A673 (cell line): Measurements from ENCODE around the gene ESPL1. TPM values are rescaled to one million over a fixed set of nuclear protein-coding genes. Genes with fewer than 3 reads are reported as not detected.

ENCODE experiments used
- BruUV-seq: library from RNA; stranded (reverse); fragments of 400-500 nt; replicated peaks from 2 replicates; lab custom pipeline; 2021; lab: Mats Ljungman, UMichigan
- CTCF ChIA-PET: fragments of 300-600 bp; sonication (Branson Sonifier 250); formaldehyde crosslinking; loops from one replicate; lab custom pipeline; 2022; ENCODE audit warnings: antibody characterized with exemption; lab: Charles Lee
- POLR2A ChIA-PET: fragments of 300-600 bp; sonication (Branson Sonifier 250); formaldehyde crosslinking; loops from one replicate; lab custom pipeline; 2022; ENCODE audit warnings: antibody characterized with exemption; ENCODE audit not compliant: low non-redundant PET; lab: Charles Lee
- DNase-seq: peaks from one replicate; pipeline ENCODE4 v3.0.0-alpha.2; 2015; ENCODE audit warnings: low spot score
- H3K27ac ChIP-seq: fragments of 200-600 bp; sonication (generic); 2 replicates; pipeline ENCODE4 v1.5.1; 2016; ENCODE audit warnings: mixed run types, low read depth, mild to moderate bottlenecking, mixed read lengths, antibody characterized with exemption, low read length; ENCODE audit not compliant: poor library complexity, severe bottlenecking
- H3K27me3 ChIP-seq: fragments of 200-600 bp; sonication (generic); replicated peaks from 2 replicates; pipeline ENCODE4 v1.6.1; 2017; ENCODE audit warnings: mixed run types, low read depth, mild to moderate bottlenecking, mixed read lengths, antibody characterized with exemption, low read length; ENCODE audit not compliant: insufficient read depth, poor library complexity
- H3K36me3 ChIP-seq: fragments of 200-600 bp; sonication (generic); 2 replicates; pipeline ENCODE4 v1.6.1; 2016; ENCODE audit warnings: mixed run types, mild to moderate bottlenecking, mixed read lengths, antibody characterized with exemption, low read length; ENCODE audit not compliant: insufficient read depth, poor library complexity, severe bottlenecking
- H3K4me1 ChIP-seq: fragments of 200-600 bp; sonication (generic); 2 replicates; pipeline ENCODE4 v1.6.1; 2017; ENCODE audit warnings: mixed run types, mild to moderate bottlenecking, mixed read lengths, antibody characterized with exemption, low read length; ENCODE audit not compliant: insufficient read depth, poor library complexity, severe bottlenecking
- H3K4me3 ChIP-seq: fragments of 200-600 bp; sonication (generic); 2 replicates; pipeline ENCODE4 v1.5.1; 2016; ENCODE audit warnings: low read depth, mixed run types, mild to moderate bottlenecking, mixed read lengths, low read length; ENCODE audit not compliant: poor library complexity, severe bottlenecking
- H3K9me3 ChIP-seq: fragments of 200-600 bp; sonication (generic); 2 replicates; pipeline ENCODE4 v1.6.1; 2016; ENCODE audit warnings: mixed run types, low read depth, mild to moderate bottlenecking, mixed read lengths, antibody characterized with exemption, low read length; ENCODE audit not compliant: poor library complexity, severe bottlenecking
- CTCF ChIP-seq: fragments of 300-800, 200-600 bp; sonication (generic); conservative IDR thresholded peaks from 2 replicates; pipeline ENCODE4 v1.5.1; 2017; ENCODE audit warnings: low read depth, mild to moderate bottlenecking, antibody characterized with exemption, low read length, moderate library complexity, mixed read lengths
- EZH2 ChIP-seq: fragments of 200-600 bp; sonication (generic); IDR thresholded peaks from 2 replicates; pipeline ENCODE4 v1.6.1; 2017; ENCODE audit warnings: borderline replicate concordance, low read depth, mild to moderate bottlenecking, mixed read lengths, antibody characterized with exemption, low read length; ENCODE audit not compliant: poor library complexity, severe bottlenecking
- intact Hi-C: fragments of 100-400 bp; cut with micrococcal nuclease; formaldehyde crosslinking; loops from one replicate; pipeline ENCODE4 v1.10.0; 2022; ENCODE audit not compliant: unreplicated experiment
- total RNA-seq: library from RNA; stranded (reverse); gene quantifications from 2 replicates; pipeline ENCODE4 v1.2.3, GENCODE V29; 2021

The ESPL1 gene
- total RNA-seq, 1 experiment from 2014 or later, result 99.1 TPM

- no peaks in the 10 kb centered on the region for H3K4me1 ChIP-seq
- H3K27me3 ChIP-seq, result no peaks in the 10 kb centered on the region
- intact Hi-C loops, result no loop called here
- no peaks in the 10 kb centered on the region for H3K9me3 ChIP-seq
- POLR2A ChIA-PET, result no interaction called here
- no TSS peak for BruUV-seq
- CTCF ChIA-PET, result no interaction called here
- H3K36me3 ChIP-seq, result no peaks in the 10 kb centered on the region
- no peak overlapping the region for H3K4me3 ChIP-seq
- DNase-seq, result no peak
- TF ChIP-seq EZH2, result no peak
- no peak for TF ChIP-seq CTCF
- no peak overlapping the region for H3K27ac ChIP-seq
These were observed 26.3 kb upstream of the ESPL1 start for GRCh38 chr12:53241623-53242412.

- no peaks in the 10 kb centered on the region for H3K4me1 ChIP-seq
- H3K27ac ChIP-seq, result no peak overlapping the region
- ChIA-PET POLR2A (no interaction called here), CTCF (no interaction called here)
- DNase-seq, result no peak
- intact Hi-C loops, result no loop called here
- TF ChIP-seq CTCF (no peak), EZH2 (no peak)
- H3K9me3 ChIP-seq, result no peaks in the 10 kb centered on the region
- H3K36me3 ChIP-seq, result no peaks in the 10 kb centered on the region
- no peaks in the 10 kb centered on the region for H3K27me3 ChIP-seq
- BruUV-seq, result no TSS peak
- no peak overlapping the region for H3K4me3 ChIP-seq
These were observed 23.8 kb upstream of the ESPL1 start for GRCh38 chr12:53244337-53244736.

- no peak for TF ChIP-seq EZH2
- TF ChIP-seq CTCF, result no peak
- ChIA-PET POLR2A (no interaction called here), CTCF (no interaction called here)
- no peak overlapping the region for H3K27ac ChIP-seq
- H3K9me3 ChIP-seq, result no peaks in the 10 kb centered on the region
- no peaks in the 10 kb centered on the region for H3K36me3 ChIP-seq
- BruUV-seq, result no TSS peak
- H3K4me3 ChIP-seq, result no peak overlapping the region
- no peaks in the 10 kb centered on the region for H3K27me3 ChIP-seq
- intact Hi-C loops, result no loop called here
- H3K4me1 ChIP-seq, result no peaks in the 10 kb centered on the region
- no peak for DNase-seq
These were observed 22.8 kb upstream of the ESPL1 start for GRCh38 chr12:53245286-53245685.
